Hepatocyte (in vitro differentiated cells): ENCODE data around the gene SH3RF3. TPM values are rescaled to one million over a fixed set of nuclear protein-coding genes. Genes with fewer than 3 reads are reported as not detected.

Source experiments
- DNase-seq: peaks from one replicate; pipeline ENCODE4 v3.0.0-alpha.2; 2016; ENCODE audit warnings: low spot score
- H2AFZ ChIP-seq: fragments of 200-600 bp; sonication (generic); 2 replicates; pipeline ENCODE4 v1.6.0; 2016; ENCODE audit warnings: antibody characterized with exemption, mild to moderate bottlenecking
- H3K27ac ChIP-seq: fragments of 200-600 bp; sonication (generic); 2 replicates; pipeline ENCODE4 v1.5.1; 2016; ENCODE audit warnings: mild to moderate bottlenecking
- H3K27me3 ChIP-seq: fragments of 200-600 bp; sonication (generic); 2 replicates; pipeline ENCODE4 v1.6.1; 2016
- H3K36me3 ChIP-seq: fragments of 200-600 bp; sonication (generic); replicated peaks from 2 replicates; pipeline ENCODE4 v1.5.1; 2016; ENCODE audit warnings: low read depth; ENCODE audit not compliant: insufficient read depth
- H3K4me1 ChIP-seq: fragments of 200-600 bp; sonication (generic); 2 replicates; pipeline ENCODE4 v1.5.1; 2016; ENCODE audit warnings: mild to moderate bottlenecking, moderate library complexity; ENCODE audit not compliant: insufficient read depth
- H3K4me2 ChIP-seq: fragments of 200-600 bp; sonication (generic); 2 replicates; pipeline ENCODE4 v1.6.0; 2016
- H3K4me3 ChIP-seq: fragments of 200-600 bp; sonication (generic); 2 replicates; pipeline ENCODE4 v1.5.1; 2016; ENCODE audit warnings: mild to moderate bottlenecking
- H3K79me2 ChIP-seq: fragments of 200-600 bp; sonication (generic); 2 replicates; pipeline ENCODE4 v1.6.0; 2017; ENCODE audit warnings: mild to moderate bottlenecking
- H3K9me2 ChIP-seq: fragments of 200-600 bp; sonication (generic); replicated peaks from 2 replicates; pipeline ENCODE4 v1.6.0; 2017; ENCODE audit warnings: mild to moderate bottlenecking; ENCODE audit not compliant: insufficient read depth
- H3K9me3 ChIP-seq: fragments of 200-600 bp; sonication (generic); 2 replicates; pipeline ENCODE4 v1.5.1; 2016; ENCODE audit warnings: low read depth, mild to moderate bottlenecking
- H4K20me1 ChIP-seq: fragments of 200-600 bp; sonication (generic); 2 replicates; pipeline ENCODE4 v1.6.0; 2016; ENCODE audit warnings: mild to moderate bottlenecking; ENCODE audit not compliant: insufficient read depth, poor library complexity, severe bottlenecking
- EZH2 ChIP-seq: fragments of 200-600 bp; sonication (generic); IDR thresholded peaks from 2 replicates; pipeline ENCODE4 v1.6.1; 2016; ENCODE audit warnings: antibody characterized with exemption, mild to moderate bottlenecking, borderline replicate concordance
- EZH2phosphoT487 ChIP-seq: fragments of 200-600 bp; sonication (generic); IDR thresholded peaks from one replicate; pipeline ENCODE4 v1.6.1; 2018; ENCODE audit warnings: antibody characterized with exemption, mild to moderate bottlenecking, low read depth, moderate library complexity; ENCODE audit not compliant: unreplicated experiment, severe bottlenecking
- WGBS: methylation state at CpG from one replicate; pipeline ENCODE4 v1.1.6; 2016; ENCODE audit warnings: low lambda C conversion rate; ENCODE audit errors: missing lambda C conversion rate; 5-methylcytosine and 5-hydroxymethylcytosine counted together
- polyA plus RNA-seq: library from polyadenylated mRNA; unstranded; fragments of >200 nt; fragmentation: Nextera tagmentation; extraction: Ambion mirVana; gene quantifications from 2 replicates; pipeline ENCODE4 v1.2.1, GENCODE V29; 2016
- total RNA-seq: library from RNA; depleted of rRNA; stranded (reverse); fragments of >200 nt; gene quantifications from 2 replicates; pipeline ENCODE4 v1.2.3, GENCODE V29; 2014
- TF ChIP-seq, protein P1 (sequence below): fragments of 200-600 bp; sonication (generic); IDR thresholded peaks from 2 replicates; pipeline ENCODE4 v1.5.1; 2016; ENCODE audit warnings: antibody characterized with exemption, mild to moderate bottlenecking; ENCODE audit not compliant: poor library complexity

The SH3RF3 gene
- total and polyA plus RNA-seq, 2 experiments from 2014 or later: 1.9 to 2.1 TPM

DNA sequence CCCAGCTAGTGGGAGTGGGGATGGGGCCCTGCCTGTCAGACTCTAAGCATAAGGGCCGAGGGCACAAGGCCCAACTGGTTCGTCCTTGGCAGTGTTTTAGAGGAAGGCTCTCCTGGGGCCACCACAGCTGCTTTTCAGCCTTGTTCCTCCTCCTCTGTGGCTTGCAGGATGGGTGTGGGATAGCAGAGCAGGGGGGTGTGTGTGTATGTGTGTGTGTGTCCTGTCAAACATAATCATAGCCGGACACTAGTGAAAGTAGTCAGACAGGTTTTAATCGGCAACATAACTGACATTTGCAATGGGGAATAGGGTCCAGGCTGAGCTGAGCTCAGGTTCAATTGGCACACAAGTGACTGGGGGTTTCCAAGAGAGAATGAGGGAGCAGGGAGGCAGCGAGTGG, 370.6 kb downstream of the SH3RF3 start:
- Histone ChIP-seq H4K20me1 (no peaks in the 10 kb centered on the region), H3K4me1 (peaks cover 14% of the 10 kb centered on the region), H3K27me3 (no peaks in the 10 kb centered on the region), H3K4me2 (no peak overlapping the region), H2AFZ (no peak overlapping the region), H3K9me2 (no peaks in the 10 kb centered on the region), H3K9me3 (no peaks in the 10 kb centered on the region), H3K27ac (no peak overlapping the region), H3K79me2 (no peaks in the 10 kb centered on the region), H3K36me3 (no peaks in the 10 kb centered on the region), H3K4me3 (no peak overlapping the region)
- WGBS: 51% methylated on average over 5 of the region's 5 CpGs
- no peak for TF ChIP-seq EZH2
- TF ChIP-seq EZH2phosphoT487: no peak
- TF ChIP-seq, protein P1, sequence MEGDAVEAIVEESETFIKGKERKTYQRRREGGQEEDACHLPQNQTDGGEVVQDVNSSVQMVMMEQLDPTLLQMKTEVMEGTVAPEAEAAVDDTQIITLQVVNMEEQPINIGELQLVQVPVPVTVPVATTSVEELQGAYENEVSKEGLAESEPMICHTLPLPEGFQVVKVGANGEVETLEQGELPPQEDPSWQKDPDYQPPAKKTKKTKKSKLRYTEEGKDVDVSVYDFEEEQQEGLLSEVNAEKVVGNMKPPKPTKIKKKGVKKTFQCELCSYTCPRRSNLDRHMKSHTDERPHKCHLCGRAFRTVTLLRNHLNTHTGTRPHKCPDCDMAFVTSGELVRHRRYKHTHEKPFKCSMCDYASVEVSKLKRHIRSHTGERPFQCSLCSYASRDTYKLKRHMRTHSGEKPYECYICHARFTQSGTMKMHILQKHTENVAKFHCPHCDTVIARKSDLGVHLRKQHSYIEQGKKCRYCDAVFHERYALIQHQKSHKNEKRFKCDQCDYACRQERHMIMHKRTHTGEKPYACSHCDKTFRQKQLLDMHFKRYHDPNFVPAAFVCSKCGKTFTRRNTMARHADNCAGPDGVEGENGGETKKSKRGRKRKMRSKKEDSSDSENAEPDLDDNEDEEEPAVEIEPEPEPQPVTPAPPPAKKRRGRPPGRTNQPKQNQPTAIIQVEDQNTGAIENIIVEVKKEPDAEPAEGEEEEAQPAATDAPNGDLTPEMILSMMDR: no peak
- DNase-seq: peak; percentile 49

DNA sequence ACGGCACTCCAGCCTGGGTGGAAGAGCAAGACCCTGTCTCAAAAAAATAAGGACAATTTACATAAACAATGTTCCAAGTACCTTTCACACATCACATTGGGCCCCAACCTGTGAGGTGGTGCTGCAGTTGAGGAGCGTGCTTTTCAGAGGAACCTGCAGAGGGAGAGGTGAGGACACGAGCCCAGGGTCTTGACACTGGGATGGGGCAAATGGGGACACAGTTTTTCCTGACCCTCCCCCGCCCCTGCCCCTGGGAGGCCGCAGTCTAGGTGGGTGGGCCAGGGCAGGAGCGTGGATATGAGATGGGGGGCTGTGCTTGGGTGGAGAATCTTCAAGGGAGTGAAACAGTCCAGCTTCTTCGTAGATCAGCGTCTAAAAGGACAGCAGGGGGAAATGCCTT, 371.9 kb downstream of the SH3RF3 start:
- WGBS: 88% methylated on average over 8 of the region's 8 CpGs
- H3K27me3 ChIP-seq: no peaks in the 10 kb centered on the region
- no peaks in the 10 kb centered on the region for H3K79me2 ChIP-seq
- H3K36me3 ChIP-seq: no peaks in the 10 kb centered on the region
- DNase-seq: no peak
- H3K9me3 ChIP-seq: no peaks in the 10 kb centered on the region
- no peak overlapping the region for H3K4me2 ChIP-seq
- no peak overlapping the region for H2AFZ ChIP-seq
- no peak overlapping the region for H3K27ac ChIP-seq
- peaks cover 14% of the 10 kb centered on the region for H3K4me1 ChIP-seq
- TF ChIP-seq EZH2phosphoT487 (no peak), EZH2 (no peak)
- TF ChIP-seq, protein P1: no peak
- H3K4me3 ChIP-seq: no peak overlapping the region
- no peaks in the 10 kb centered on the region for H3K9me2 ChIP-seq
- no peaks in the 10 kb centered on the region for H4K20me1 ChIP-seq

DNA sequence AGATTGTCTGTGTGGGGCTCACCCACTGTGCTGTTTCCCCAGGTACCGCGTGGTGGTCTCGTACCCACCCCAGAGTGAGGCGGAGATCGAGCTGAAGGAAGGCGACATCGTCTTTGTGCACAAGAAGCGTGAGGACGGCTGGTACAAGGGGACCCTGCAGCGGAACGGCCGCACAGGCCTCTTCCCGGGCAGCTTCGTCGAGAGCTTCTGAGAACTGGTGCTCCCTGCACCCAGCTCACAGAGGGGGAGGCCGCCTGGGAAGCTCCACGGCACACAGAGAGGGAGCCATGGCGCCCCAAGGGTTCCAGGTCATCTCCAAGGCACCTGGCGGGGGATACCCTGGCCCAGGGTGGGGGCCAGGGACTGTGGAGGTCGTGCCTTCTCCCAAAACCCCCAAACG, 372.5 kb downstream of the SH3RF3 start:
- no peaks in the 10 kb centered on the region for H3K9me3 ChIP-seq
- WGBS: 95% methylated on average over 21 of the region's 21 CpGs
- no peaks in the 10 kb centered on the region for H3K36me3 ChIP-seq
- H3K79me2 ChIP-seq: no peaks in the 10 kb centered on the region
- no peak overlapping the region for H3K27ac ChIP-seq
- H3K9me2 ChIP-seq: no peaks in the 10 kb centered on the region
- H3K4me1 ChIP-seq: peaks cover 14% of the 10 kb centered on the region
- H3K27me3 ChIP-seq: no peaks in the 10 kb centered on the region
- no peak for DNase-seq
- H3K4me2 ChIP-seq: no peak overlapping the region
- H2AFZ ChIP-seq: no peak overlapping the region
- H4K20me1 ChIP-seq: no peaks in the 10 kb centered on the region
- TF ChIP-seq EZH2phosphoT487 (no peak), EZH2 (no peak)
- TF ChIP-seq, protein P1: no peak
- H3K4me3 ChIP-seq: no peak overlapping the region

DNA sequence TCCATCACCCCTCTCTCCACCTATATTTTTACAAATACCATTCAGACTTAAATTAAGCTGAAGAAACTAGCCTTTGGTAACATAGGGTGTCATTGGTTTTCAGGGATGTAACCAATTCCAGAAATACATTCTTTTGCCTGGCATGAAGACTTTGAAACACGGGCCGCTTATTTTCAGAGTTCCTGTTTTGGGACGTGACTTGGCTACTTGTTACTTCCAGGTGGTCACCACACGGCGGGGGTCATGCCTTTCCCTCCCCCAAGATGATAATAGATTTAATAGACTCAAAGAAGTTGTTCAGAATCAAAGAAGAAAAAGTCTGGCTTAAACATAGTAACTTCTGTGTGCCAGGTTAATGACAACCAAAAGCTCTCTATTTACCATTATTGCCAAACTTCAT, 374.2 kb downstream of the SH3RF3 start:
- Histone ChIP-seq H3K4me2 (no peak overlapping the region), H3K9me2 (no peaks in the 10 kb centered on the region), H2AFZ (no peak overlapping the region), H3K9me3 (no peaks in the 10 kb centered on the region), H3K27me3 (no peaks in the 10 kb centered on the region), H3K4me1 (peaks cover 14% of the 10 kb centered on the region), H4K20me1 (no peaks in the 10 kb centered on the region), H3K4me3 (no peak overlapping the region), H3K36me3 (no peaks in the 10 kb centered on the region), H3K27ac (no peak overlapping the region), H3K79me2 (no peaks in the 10 kb centered on the region)
- no peak for TF ChIP-seq EZH2phosphoT487
- no peak for TF ChIP-seq EZH2
- TF ChIP-seq, protein P1: no peak
- no peak for DNase-seq
- 79% methylated on average over 5 of the region's 5 CpGs for WGBS
